Ishikawa (cell line): ENCODE results near the gene STK32C.

Experiments
- CEBPB ChIP-seq: IDR thresholded peaks from 2 replicates; pipeline ENCODE4 v1.6.1; 2012
- EP300 ChIP-seq: IDR thresholded peaks from 2 replicates; pipeline ENCODE4 v1.6.1; 2012; ENCODE audit warnings: borderline replicate concordance
- MAX ChIP-seq: IDR thresholded peaks from 2 replicates; pipeline ENCODE4 v1.6.1; 2012
- NFIC ChIP-seq: IDR thresholded peaks from 2 replicates; pipeline ENCODE4 v1.6.1; 2012
- REST ChIP-seq: IDR thresholded peaks from 2 replicates; pipeline ENCODE4 v1.6.1; 2012; ENCODE audit warnings: low read depth, mild to moderate bottlenecking
- TCF12 ChIP-seq: IDR thresholded peaks from 2 replicates; pipeline ENCODE4 v1.6.1; 2012; ENCODE audit warnings: low read depth
- TEAD4 ChIP-seq: IDR thresholded peaks from 2 replicates; pipeline ENCODE4 v1.6.1; 2012

- TF ChIP-seq EP300: no peak
- no peak for TF ChIP-seq TCF12
- no peak for TF ChIP-seq CEBPB
- no peak for TF ChIP-seq REST
- TF ChIP-seq NFIC: no peak
- no peak for TF ChIP-seq TEAD4
- TF ChIP-seq MAX: no peak
Measured at GRCh38 chr10:132240581-132240980, 67.2 kb downstream of the STK32C start.
